DLD1 (cell line): ENCODE results near the gene PLEKHM1.

Experiments
- in situ Hi-C: cut with HindIII; loops from 2 replicates; pipeline ENCODE4 v1.10.0; 2017; ENCODE audit warnings: low sequenced_read_pairs

PLEKHM1 gene

DNA sequence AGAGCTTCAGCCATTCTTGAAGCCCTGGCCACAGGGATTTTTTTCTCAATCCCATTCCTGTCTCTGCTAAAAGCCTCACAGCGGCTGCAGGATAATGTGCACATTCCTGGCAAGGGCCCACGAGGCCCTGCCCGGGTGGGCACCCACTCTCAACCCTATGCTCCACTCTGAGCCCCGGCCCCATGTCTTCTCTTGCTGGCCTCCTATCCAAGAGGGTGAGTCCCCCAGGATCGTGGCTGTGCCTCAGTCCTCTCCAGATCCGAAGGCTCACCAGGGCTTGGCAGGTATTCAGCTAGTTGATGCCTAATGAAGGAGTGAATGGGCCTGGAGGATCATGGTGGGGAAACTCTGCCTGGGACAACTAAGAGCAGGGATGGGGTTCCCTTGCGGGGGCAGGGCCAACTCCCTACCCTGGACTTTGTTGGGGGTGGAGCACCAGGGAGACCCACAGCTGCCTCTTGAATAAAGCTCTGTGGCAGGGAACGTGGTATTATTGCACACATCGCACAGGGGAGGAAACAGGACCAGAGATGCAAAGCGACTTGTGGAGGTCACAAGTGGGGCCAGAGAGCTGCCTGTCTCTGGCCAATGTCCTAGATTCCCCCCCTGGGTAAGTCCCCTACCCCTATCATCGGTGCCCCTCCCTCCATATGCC is 63.2 kb downstream of the PLEKHM1 start:
- in situ Hi-C loops: no loop called here

- in situ Hi-C loops: no loop called here
These were observed 64.0 kb downstream of the PLEKHM1 start for GRCh38 chr17:45426561-45426960.

GRCh38 chr17:45425984-45426413 is 64.5 kb downstream of the PLEKHM1 start:
- in situ Hi-C loops: no loop called here

- in situ Hi-C loops: no loop called here
These were observed 65.2 kb downstream of the PLEKHM1 start for GRCh38 chr17:45425125-45425983.

DNA sequence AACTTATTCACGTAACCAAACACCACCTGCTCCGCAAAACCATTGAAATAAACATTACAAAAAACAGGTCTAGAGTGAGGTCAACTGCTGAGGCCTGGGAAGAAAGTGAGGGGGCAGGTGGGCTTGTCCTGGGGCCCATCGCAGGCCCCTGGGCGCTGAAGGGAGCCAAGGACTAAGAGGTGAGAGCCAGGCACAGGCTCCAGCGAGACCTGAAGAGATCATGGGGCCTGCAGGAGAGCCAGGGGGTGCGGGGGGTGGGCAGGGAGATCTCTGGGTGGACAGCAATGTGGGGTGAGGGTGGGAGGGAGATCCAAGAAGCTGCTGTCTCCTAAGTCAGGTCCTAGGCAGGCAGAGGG is 65.8 kb downstream of the PLEKHM1 start:
- in situ Hi-C loops: no loop called here

DNA sequence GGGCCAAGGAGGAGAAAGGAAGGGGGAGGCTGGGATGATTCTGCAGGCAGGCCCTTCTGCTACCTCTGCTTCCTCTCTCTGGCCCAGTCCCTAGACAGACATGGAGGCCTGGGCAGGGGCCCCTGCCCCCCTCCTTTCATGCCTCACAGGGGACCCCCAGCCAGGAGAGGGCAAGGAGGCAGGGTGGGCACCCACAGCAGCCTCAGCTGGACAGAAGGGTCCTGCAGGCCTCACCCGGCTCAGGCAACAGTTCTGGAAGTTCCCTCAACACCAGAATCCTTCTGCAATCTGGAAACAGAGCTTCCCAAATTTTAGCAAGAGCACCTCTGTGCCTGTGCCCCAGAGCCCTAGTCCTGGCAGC is 66.6 kb downstream of the PLEKHM1 start:
- in situ Hi-C loops: no loop called here

DNA sequence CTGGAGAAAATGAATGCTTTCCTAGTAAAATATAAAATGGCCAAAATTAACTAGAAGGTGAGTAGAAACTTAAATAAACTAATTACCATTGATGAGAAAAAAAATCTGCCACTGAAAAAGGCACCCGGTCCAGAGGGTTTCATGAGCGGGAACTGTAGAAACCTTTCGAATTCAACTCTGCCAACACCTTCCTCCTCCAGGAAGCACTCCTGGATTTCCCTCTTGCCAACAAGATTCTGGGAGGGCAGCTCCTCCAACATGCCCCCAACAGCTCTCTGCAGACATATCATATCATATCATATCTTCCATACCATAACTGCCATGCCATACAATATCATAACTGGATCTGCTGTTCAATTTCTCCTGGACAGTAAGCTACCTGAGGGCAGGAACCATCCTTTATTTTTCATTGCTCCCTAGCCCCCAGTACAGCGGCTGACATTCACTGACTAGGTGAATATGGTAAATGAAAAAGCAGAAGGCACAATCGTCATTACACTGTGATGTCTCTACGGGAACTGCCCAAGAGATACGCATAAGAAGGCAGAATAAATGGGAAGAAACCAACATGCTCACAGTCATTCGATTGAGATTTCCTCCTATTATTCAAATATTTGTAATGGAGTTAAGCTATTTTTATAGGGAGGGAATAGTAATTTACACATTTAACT is 67.1 kb downstream of the PLEKHM1 start:
- in situ Hi-C loops: no loop called here

DNA sequence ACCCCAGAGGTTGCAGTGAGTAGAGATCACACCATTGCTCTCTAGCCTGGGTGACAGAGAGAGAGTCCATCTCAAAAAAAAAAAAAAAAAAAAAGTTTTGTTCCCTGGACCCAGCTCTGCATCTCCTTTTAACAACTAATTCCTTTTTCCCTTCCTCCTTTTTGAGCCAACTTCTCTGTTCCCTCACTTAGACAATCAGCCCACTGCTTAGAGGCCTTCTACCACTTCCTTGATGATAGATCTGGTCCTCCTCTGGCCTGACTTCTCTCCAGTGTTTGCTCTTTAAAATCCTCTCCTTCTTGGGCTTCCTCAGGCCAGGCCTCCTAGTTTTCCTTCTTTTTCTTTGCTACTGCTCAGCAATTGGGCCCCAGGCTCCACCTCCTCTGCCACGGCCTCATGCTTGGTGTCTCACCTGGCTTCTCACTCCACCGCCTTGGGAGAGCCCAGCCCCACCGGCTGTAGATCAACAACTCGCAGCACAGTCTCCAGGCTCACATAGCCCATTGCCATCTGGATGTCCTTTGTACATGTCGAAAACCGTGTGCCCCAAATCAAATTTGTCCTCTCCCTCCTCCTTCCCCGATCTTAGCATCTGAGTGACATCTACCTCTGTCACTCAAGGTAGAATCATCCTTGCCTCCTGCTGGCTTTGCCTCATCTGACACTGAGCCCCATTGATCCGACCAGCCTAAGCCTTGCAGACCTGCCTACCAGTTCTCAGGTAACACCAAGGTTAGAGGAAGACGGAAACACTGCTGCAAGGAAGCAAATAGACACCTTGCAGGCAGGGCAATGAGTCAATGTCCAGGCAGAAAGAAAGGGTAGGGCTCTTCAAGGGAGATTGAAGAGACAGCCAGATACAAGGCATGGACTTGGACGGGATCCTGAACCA is 75.3 kb downstream of the PLEKHM1 start:
- in situ Hi-C loops: loop anchor here (5.0 kb wide), 1 partner anchor 103 kb away; no protein-coding TSS in a partner anchor

- in situ Hi-C loops: loop anchor here (5.0 kb wide), 1 partner anchor 101 kb away; no protein-coding TSS in a partner anchor
These were observed 77.0 kb downstream of the PLEKHM1 start for GRCh38 chr17:45413498-45413923.

GRCh38 chr17:45411348-45412105 is 79.0 kb downstream of the PLEKHM1 start:
- in situ Hi-C loops: loop anchor here (5.0 kb wide), 1 partner anchor 99 kb away; no protein-coding TSS in a partner anchor

DNA sequence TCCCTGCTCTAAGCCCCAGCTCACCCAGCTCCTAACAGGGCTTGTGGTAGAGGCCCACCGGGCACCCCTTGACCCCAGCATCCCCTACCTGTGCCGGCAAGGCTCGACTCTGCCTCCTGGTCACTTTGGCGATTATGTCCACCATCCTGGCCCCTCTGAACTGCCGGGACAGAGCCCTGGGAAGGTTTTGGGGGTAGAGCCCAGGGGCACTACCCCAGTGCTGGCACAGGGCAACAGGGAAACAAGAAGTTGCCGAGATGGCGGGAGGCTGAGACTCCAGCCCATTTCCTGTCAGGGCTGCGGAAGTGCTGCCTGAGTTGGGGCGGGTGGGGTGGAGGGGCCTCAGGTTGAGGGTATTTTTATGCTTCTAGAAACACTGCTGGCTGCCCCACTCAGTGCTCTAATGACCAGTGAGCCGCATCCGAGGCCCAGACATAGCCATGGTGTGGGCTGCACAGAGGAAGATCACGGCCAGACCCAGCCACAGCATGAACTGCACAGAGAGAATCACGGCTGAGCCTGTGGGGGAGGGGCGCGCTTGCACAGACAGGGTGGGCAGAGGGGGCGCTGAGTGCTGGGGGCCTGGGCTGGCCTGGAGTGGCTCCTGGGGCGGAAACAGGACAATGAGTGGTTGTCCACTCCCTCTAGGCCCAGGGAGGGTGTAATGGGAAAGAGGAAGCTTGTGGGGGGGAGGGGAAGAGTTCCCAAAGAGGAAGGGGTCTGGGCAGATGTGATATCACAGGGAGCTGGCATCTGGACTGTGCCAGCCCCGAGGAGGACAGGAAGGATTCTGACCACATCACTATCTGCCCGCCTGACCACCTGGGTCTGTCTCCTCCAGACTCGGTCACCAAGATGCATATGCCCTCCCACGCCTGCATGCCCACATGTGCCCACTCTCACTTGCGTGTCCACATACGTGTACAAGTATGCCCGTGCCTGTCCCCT is 80.1 kb downstream of the PLEKHM1 start:
- in situ Hi-C loops: loop anchor here (5.0 kb wide), 1 partner anchor 98 kb away; no protein-coding TSS in a partner anchor

DNA sequence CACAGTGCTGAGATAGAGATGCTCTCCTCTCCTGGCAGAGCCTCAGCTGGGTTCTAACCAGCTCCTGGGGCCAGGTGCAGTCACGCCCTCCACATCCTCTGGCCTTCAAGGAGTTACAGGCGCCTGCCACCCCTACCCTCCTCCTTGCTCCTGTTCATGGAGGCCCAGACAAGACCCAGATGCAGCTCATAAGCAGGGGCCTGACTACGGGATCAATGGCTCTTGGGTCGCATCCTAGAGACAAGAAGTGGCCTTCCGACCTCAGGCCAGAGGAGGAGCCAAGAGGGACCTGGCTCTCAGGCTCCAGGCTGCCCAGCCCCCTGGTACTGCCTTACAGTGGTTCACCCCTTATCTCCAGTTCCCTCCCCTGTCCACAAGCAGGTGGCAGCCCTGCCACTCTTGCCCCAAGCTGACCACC is 80.9 kb downstream of the PLEKHM1 start:
- in situ Hi-C loops: loop anchor here (5.0 kb wide), 1 partner anchor 97 kb away; no protein-coding TSS in a partner anchor

- in situ Hi-C loops: no loop called here
These were observed 81.7 kb downstream of the PLEKHM1 start for GRCh38 chr17:45408611-45409421.

GRCh38 chr17:45406107-45406506 is 84.4 kb downstream of the PLEKHM1 start:
- in situ Hi-C loops: no loop called here

- in situ Hi-C loops: no loop called here
These were observed 85.1 kb downstream of the PLEKHM1 start for GRCh38 chr17:45405250-45406086.

DNA sequence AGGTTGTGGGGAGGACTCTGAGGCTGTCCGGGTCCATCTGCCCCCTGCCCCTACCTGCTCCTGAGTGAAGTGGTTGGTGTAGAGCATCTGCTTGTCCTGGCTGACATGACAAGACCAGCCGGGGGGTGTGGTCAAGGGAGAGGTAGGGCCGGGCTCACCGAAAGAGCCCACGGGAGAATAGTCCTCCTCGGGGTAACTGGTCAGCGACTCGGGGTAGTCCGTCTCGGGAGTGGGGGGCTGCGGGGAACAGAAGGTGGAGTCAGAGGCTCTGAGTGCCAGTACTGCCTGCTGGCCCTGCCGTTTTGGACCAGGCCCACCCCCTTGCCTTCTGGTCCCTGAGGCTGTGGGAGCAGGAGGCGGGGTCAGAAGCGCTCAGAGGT is 85.7 kb downstream of the PLEKHM1 start:
- in situ Hi-C loops: no loop called here

GRCh38 chr17:45403906-45404490 is 86.5 kb downstream of the PLEKHM1 start:
- in situ Hi-C loops: no loop called here
